Right kidney (tissue), 1 donor: ENCODE data around the gene CACNA1A.
"Not testable (repeated sequence)": the region's sequence is repeated elsewhere in the genome, so short reads cannot be mapped to it uniquely, and the experiment has no call there.

Source experiments
- DNase-seq: peaks from one replicate; pipeline ENCODE4 v3.0.0-alpha.2; 2016

CACNA1A gene

DNA sequence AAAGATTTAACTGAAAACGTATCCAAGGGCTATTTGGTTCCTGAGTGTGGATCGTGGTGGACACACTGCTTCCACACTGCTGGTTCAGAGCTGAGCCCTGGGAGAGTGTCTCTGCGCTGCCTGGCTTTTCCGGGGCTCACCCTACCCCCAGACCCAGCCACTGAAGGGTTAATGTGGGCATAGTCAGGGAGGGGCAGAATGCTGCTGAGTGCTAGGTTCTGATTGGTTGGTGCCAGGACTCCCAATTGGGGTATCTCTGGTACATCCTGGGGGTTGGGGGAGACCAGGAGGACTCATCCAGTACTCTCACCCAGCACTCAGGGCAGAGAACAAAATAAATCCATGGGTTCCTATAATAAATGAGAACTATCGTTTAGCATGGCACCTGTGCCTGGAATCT, 142.3 kb downstream of the CACNA1A start:
- DNase-seq: no peak

DNA sequence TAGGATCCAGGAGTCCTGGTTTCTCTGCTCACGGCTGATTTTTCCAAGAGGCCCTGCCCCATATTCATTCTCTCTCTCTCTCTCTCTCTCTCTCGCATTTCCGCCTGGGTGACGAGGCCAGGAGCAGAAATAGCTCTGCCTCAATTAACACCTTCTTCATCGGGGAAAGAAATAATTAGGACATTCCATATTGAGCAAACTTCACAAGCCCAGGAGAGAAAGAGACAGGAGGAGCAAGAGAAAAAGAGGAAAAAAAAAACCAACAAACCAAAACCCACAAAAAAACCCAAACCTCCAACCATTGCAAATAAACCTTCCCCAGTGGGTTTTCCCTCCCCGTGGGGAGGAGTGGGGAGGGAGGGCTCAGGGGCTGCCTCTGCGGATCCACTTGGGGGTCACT, 143.0 kb downstream of the CACNA1A start:
- no peak for DNase-seq

DNA sequence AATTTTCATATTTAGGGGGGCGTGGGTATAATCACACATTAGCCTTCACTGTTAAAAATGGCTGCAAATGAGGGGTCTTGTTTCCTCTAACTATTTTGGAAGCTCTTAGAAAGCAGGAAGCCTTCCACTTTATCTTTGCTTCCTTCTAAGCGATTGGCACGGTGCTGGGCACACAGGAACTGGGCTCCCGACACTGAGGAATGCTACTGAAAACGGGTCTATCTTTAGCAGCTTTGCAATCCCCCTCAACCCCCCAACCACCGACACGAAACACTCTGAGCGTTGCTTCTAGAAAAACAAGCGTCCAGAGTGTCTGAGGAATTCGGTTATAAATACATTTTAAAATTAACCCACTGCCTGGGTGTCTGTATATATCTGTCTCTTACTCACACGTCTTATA, 143.6 kb downstream of the CACNA1A start:
- no peak for DNase-seq

DNA sequence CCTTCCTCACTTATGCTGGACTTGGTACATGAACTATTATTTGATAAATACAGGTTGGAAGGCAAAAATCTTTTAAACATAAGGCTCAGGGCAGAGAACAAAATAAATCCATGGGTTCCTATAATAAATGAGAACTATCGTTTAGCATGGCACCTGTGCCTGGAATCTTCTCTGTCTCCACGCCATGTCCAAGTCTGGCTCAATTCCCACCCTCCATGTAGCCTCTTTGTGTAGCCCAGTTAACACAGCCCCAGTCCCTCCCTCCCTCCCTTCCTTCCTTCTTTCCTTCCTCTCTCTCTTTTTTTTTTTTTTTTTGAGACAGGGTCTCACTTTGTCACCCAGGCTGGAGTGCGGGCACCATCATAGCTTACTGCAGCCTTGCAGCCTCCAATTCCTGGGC, 144.6 kb downstream of the CACNA1A start:
- not testable (repeated sequence) for DNase-seq

DNA sequence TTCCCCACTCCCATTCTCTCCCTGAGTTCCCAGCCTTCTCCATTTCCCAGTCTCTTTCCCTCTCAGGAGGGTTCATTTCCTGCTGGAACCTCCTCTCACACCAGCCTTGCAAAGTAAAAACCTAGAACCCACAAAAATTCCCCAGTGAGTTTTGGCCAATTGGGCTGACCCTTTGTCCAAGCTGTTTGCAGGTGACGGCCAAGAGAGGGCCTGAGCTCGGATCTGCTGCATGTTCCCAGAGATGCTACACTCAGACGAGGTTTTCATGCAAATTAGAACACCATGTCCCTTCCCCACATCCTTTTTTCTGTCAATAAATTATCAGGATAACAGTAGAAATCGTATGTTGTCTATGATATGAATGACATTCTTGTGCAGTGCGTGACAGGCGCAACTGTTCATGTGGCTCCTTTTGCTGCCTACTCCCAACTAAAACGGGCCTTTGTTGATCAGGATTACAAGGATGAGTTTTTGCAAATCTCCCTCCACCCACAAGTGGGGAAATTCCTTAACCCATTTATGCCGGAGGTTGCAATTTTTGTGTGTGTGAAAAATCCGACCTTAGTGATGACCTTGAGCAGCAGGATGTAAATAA, 149.5 kb downstream of the CACNA1A start:
- no peak for DNase-seq

DNA sequence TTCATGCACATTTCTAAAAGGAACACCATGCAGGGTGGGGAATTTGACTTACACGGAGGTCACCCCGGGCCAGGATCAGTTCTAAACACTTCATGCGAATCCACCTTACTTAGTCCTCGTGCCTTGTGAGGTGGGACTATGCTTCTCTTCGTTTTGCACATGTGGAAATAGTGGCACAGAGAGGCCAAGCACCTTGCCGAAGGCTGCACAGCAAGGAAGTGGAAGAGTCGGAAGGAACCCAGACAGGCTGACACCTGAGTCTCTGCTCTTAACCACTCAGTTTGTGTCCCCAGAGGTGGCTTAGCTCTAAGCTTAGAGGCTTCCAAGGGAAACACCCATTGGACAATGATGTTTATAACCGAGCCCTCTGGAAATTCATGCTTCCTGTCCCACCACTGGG, 150.1 kb downstream of the CACNA1A start:
- no peak for DNase-seq

DNA sequence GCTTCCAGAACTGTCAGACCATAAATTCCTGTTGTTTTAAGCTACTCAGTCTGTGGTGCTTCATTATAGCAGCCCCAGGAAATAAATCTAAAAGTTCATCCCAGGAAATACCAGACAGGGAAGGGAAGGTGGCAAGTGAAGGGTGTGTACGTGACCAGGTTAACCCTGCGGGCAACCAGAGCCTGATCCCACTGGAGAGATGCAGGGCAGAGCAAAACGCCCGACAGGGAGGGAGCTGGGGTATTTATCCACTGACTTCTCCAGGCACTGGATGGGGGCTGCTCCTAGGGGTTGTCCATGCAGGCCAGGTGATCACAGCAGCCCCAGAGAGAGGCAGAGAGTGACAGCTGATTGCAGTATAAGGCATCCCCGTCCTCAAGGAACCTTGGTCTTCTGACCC, 150.9 kb downstream of the CACNA1A start:
- DNase-seq: no peak

DNA sequence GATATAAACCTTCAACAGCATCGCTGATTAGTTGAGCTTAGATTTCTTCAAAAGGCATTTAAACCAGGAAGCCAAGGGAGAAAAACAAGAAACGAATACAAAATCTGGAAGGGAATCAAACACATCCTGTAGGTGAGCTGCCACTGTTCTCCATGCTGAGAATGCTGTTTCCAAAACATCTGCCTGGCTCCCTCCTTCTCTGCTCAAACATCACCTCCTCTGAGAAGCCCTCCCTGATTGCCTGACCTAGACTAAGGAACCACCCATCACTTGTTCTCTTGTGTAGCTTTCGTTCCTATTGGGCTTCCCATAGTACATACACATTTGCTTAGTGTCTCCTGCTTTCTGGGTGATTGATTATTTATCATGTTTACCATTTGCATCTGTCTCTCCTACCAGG, 152.7 kb downstream of the CACNA1A start:
- no peak for DNase-seq

DNA sequence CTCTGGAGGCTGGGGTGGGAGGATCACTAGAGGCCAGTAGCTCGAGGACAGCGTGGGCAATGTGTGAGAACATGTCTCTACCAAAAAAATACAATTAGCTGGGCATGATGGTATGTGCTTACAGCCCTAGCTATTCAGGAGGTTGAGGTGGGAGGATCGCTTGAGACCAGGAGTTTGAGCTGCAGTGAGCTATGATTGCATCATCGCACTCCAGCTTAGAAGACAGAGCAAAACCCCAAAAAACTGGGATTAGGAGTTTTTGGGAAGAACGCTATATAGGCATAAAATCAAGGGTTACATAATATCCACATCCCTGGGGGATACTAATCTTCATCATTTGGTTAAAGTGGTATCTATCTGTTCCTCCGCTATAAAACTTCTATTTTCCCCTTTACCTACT, 155.5 kb downstream of the CACNA1A start:
- DNase-seq: no peak

DNA sequence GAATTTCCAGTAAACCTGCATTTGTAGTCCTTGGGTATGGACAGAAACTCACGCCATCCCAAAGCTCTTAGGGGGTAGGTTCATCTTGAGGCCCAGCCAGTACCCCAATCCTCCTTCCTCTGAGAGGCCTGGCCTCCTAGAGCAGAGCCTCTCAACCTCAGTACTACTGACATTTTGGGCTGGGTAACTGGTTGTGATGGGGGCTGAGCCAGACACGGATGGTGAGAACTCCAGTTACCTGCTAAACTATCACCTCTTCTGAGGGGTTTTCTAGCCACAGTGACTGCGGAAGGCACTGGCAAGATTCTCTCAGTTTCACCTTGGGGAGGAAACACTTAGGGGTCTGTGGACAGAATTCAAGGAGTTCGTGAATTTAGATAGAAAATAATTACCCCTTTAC, 156.2 kb downstream of the CACNA1A start:
- DNase-seq: no peak

DNA sequence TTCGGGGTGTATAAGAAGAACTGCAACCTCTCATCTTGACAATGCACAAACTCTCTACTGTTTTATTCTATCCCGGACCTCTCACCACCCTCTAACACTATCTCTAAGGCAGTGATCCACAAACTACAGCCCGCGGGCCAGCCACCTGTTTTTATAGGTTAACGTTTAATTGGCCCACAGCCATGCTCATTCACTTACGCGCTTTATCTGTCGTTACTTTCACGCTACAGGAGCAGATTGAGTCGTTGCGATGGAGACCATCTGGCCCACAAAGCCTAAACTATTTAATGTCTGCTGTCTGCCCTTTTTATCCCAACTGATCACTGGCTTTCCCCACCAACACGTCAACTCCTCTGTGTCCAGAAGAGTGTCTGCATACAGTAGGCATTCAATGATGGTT, 158.9 kb downstream of the CACNA1A start:
- no peak for DNase-seq

DNA sequence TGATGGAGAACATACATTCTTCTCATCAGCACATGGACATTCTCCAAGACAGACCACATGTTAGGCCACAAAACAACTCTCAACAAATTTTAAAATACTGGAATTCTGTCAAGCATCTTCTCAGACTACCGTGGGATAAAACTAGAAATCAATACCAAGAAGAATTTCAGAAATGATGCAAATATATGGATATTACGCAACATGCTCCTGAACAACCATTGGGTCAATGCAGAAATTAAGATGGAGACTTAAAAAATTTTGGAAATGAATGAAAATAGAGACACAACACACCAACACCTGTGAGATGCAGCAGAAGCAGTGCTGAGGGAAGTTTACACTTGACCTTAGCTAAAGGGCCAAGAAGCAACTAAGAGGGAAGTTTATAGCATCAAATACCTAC, 162.8 kb downstream of the CACNA1A start:
- DNase-seq: no peak

DNA sequence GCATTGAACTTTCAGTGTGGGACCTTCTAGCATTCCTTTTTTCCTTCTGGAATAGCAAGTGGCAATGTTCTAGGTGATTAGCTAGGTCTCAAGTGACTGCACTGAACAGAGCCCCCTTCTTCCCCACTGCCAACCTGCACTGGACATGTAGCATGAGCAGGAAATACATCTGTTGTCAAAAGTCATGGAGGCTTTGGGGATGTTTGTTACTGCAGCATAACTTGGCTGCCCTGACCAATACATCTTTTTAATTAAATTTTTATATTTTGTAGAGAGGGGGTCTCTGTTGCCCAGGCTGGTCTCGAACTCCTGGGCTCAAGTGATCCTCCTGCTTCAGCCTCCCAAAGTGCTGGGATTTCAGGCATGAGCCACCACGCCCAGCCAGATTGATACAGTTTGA, 163.6 kb downstream of the CACNA1A start:
- DNase-seq: no peak

DNA sequence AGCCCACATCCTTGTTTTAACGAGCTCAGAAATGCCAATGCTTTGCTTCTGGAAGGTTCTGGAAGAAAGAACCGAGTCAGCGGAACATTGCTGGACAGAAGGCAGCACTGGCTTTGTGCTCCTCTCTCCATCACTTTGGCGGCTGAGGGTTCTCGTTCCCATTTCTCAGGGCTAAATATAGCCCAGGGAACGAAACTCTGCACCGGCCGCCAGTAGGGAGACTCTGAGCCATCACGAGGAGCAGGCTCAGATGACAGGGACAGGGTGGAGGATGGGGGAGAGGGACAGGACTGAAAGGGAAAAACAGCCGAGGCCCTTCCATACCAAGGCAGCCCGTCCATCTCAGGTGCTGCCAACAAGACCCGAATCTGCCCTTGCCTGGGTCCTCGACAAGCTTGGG, 166.4 kb downstream of the CACNA1A start:
- DNase-seq: no peak

DNA sequence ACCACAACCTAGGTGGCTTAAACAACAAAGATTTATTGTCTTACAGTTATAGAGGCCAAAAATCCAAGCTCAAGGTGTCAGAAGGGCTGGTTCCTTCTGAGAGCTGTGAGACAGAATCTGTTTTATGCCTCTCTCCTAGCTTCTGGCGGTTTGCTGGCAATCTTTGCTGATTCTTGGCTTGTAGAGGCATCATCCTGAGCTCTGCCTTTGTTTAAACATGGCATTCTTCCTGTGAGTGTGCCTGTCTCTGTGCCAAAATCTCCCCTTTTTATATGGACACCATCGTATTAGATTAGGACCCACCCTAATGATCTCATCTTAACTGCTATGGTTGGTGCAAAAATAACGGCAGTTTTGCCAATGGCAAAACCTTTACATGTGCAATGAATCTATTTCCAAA, 169.1 kb downstream of the CACNA1A start:
- no peak for DNase-seq

DNA sequence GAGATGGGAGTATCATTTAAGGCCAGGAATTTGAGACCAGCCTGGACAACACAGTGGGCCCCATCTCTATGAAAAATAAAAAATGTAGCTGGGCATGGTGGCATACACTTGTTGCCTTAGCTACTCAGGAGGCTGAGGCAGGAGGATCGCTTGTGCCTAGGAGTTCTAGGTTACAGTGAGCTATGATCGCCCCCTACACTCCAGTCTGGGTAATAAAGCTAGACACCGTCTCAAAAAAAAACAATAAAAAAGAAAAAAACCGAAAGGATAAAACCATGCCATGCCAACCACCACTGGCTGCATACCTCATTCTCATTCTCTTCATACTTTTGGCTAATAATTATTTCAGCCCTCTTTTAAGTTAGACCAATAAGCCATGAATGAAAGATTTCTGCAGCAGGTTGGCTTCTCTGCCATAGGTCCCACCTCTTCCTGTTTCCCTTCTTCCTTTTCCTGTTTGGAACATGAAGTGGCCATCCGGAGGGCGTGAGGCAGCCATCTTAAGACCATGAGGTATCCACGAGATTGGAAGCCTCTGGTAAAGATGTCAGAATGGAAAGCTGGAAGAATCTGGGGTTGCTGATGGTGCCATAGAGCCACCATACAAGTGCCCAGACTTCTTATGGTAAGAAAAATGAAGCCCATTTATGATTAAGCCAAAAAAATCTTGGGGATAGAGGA, 171.3 kb downstream of the CACNA1A start:
- DNase-seq: no peak

DNA sequence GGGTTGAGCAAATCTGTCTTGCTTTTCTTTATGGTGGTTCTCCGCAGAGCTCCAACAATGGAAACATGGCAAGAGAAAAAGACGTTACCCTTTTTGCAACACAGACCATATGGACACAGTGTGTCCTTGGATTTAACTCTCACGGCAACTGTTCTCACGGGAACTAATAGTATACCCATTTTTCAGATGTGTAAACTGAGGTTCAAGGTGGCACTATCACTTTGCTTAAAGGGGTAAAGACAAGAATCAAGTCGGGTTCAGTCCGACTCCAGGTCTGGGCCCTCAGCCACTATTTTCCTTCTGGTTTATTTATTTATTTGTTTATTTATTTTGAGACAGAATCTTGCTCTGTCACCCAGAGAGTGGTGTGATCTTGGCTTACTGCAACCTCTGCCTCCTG, 176.0 kb downstream of the CACNA1A start:
- DNase-seq: no peak

DNA sequence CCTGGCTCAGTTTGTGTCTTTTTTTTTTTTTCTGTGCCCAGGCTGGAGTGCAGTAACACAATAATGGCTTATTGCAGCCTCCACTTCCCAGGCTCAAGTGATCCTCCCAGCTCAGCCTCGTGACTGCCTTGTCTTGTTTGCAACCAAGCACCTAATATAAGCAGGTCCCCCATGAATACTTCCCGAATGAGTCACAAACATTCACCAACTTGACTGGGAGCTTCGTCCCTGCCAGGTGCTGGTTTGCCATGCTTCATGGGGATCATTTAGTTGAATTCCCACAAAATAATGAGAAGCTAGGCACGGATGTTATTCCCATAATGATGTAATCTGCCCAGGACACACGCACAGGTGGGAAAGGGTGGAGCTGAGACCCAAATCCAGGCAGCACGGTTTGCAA, 176.5 kb downstream of the CACNA1A start:
- DNase-seq: no peak

DNA sequence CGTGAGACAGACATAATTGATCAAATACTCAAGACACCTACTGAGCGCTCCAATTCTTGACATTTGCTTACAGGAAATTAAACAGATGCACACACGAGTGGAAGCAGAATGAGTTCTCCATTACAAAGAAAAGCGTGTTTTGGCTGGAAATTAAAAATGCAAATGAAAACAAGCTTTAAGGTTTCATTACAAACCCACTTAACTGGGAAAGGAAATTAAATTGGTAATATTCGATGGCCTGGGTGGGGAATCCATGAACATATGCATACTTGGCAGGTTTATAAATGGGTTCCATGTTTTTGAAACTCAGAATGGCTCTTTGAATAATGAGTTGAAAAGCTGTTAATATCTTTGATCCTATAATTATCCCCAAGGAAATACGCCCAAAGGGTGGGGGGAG, 178.0 kb downstream of the CACNA1A start:
- no peak for DNase-seq

DNA sequence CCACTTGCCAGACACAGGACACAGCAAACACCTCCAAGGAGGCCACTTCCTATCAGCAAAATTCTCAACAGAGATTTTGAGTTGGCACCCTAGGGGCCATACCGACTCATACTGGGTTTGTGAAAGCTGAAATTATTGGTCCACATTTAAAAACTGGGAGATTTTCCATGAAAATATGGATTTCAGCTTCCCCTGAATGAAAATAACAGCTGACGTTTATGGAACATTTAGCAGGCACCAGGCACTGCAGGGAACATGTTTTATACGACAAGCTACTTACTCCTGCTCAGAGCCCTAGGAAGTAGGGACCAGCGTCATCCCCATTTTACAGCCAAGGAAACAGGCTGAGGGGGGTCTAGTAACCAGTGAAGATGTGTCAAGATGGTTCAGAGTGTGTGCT, 186.8 kb downstream of the CACNA1A start:
- no peak for DNase-seq

DNA sequence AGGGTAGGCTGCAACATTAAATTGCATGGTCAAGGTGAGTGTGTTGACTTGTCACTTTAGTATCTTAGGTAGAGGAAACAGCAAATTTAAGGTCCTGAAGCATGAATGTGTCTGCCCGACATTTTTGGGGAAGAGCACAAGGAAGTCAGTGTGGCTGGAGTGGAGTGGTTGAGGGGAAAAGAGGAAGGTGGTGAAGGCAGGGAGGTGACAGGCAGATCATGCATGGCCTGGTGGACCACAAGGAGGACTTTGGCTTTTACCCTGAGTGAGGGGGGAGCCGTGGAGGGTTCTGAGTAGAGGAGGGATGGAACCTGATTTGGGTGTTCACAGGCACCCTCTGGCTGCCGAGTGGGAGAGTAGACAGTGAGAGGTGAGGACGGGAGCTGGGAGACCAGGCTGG, 188.1 kb downstream of the CACNA1A start:
- no peak for DNase-seq

DNA sequence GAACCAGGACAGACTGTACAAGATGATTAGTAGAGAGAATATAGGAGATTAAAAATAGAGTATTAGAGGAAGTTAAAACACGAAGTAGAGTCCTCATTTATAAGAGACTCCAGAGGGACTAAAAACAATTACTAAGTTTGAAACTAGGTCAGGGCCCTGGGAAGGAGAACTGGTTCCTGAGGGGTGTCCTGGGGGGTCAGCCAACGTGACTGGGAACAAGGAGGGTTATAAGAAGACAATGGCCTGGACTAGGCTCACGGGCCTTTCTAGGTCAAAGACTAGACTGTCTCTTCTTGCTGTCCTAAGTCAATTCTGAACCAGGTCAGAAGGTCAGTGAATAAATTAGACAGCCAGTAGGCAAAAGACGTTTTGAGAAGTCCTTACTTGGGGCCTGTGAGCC, 190.8 kb downstream of the CACNA1A start:
- no peak for DNase-seq

DNA sequence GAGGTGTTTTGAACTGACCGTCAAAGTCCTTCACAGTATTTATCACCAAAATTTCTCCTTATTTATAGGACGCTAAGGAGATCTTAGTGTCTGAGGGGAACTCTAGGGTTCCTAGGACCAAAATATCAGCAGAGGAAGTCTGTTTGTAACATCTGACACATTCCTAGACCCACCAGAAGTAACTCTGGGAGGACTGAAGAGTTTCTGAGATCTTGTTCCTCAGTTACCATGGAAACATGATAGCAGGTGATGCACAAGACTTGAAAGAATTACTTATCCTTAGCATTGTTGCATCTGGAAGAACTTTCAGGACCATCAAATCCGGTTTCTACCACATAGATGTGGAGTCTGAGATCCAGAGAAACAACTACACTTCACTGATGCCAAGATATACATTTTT, 191.5 kb downstream of the CACNA1A start:
- DNase-seq: no peak

DNA sequence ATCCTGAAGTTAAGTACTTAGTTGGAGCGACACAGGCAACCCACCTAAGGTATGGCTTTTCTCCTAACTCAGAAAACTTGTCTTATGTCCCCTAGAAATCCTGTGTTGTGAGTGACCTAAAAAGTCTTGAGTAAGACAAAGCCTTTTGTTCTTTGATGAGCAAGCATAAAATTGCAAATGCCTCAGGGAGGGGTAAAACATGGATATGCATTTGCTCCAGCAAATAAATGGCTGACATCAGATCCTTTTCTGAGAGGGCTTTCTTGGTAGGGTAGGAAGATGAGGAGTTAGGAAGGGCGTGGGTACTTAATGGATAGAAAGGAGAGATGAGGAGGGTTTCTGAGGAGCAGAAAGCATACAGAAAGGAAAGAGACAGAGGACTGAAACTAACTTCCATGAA, 192.4 kb downstream of the CACNA1A start:
- no peak for DNase-seq

DNA sequence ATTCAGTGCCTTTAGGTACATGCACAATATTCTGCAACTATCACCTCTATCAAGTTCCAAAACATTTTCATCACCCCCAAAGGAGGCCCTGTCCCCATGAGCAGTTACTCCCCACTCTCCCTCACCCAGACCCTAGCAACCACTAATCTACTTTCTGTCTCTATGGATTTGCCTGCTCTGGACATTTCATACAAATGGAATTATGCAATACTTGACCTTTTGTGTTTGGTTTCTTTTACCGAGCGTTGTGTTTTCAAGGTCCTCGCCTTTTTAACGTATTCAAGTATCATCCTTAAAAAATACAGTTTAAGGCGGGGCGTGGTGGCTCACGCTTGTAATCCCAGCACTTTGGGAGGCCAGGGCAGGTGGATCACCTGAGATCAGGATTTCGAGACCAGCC, 196.4 kb downstream of the CACNA1A start:
- DNase-seq: no peak
